ENCODE data around the gene MT1E. TPM values are rescaled to one million over a fixed set of nuclear protein-coding genes. Genes with fewer than 3 reads are reported as not detected.

MT1E gene
- total and polyA plus RNA-seq, 2 donors (not counting 1 experiment from before 2014, with no cell fraction given): 3.1 TPM; not detected in 1

DNA sequence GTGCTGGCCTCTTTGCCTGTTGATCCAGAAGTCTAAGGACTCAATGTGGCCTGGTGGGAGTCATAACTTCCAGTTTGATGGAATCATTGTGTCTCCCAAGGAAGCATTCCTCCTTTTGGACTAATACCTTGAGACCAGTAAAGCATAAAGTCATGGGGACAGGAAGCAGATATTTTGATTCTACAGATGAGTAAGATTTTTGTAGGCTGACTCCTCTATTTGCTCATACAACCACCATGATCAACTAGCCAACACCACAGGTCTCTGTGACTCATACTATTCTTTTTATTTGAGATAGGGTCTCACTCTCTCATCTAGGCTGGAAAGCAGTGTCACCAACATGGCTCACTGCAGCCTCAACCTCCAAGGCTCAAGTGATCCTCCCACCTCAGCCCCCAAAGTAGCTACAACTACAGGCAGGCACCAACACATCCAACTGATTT is 11.0 kb upstream of the MT1E start:
- TF ChIP-seq EZH2 (IDR thresholded peaks at IDR 0.05; ENCODE audit: borderline replicate concordance, insufficient read depth, low read depth, low read length, poor library complexity, severe bottlenecking): no peak
- TF ChIP-seq, protein P1, sequence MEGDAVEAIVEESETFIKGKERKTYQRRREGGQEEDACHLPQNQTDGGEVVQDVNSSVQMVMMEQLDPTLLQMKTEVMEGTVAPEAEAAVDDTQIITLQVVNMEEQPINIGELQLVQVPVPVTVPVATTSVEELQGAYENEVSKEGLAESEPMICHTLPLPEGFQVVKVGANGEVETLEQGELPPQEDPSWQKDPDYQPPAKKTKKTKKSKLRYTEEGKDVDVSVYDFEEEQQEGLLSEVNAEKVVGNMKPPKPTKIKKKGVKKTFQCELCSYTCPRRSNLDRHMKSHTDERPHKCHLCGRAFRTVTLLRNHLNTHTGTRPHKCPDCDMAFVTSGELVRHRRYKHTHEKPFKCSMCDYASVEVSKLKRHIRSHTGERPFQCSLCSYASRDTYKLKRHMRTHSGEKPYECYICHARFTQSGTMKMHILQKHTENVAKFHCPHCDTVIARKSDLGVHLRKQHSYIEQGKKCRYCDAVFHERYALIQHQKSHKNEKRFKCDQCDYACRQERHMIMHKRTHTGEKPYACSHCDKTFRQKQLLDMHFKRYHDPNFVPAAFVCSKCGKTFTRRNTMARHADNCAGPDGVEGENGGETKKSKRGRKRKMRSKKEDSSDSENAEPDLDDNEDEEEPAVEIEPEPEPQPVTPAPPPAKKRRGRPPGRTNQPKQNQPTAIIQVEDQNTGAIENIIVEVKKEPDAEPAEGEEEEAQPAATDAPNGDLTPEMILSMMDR (IDR thresholded peaks at IDR 0.05): no peak
- H3K9me3 ChIP-seq (ENCODE audit: control extremely low read depth in 1 of 3, control insufficient read depth in 2 of 3, insufficient read depth in 1 of 3, low read length in 2 of 3): no peaks in the 10 kb centered on the region
- H3K27ac Mint-ChIP-seq: no peak overlapping the region

DNA sequence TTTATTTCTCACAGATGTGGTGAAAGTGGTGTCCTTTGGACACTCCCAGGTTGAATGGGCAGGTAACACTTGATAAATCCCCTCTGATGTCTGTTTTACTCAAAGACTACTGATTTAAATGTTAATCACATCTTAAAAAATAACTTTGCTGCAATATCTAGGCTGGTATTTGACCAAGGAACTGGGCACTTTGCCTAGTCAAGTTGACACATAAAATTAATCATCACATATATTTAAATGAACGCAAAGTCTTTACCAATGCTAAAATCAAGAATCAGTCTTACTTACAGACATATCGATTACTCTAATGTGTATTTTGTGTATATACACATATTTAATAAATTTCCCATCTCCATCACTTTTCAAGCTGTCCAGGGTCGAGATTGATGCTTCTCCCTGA is 10.2 kb upstream of the MT1E start:
- H3K9ac ChIP-seq (ENCODE audit: low read length): no peak overlapping the region
- no peak for ATAC-seq (ENCODE audit: low read depth)
- H3K27ac ChIP-seq (ENCODE audit: low read length in 2 of 2): no peak overlapping the region
- ChIA-PET POLR2A (no interaction called here), CTCF (interaction anchor here (0.6 kb wide), 1 partner anchor 101 kb away, joined by 3 read pairs; no protein-coding TSS in a partner anchor)
- intact Hi-C loops (cut with micrococcal nuclease): no loop called here
- peaks cover 21% of the 10 kb centered on the region for H3K4me1 Mint-ChIP-seq
- peaks cover 34% of the 10 kb centered on the region for H3K27me3 Mint-ChIP-seq
- H3K4me1 ChIP-seq (ENCODE audit: control insufficient read depth in 2 of 2, insufficient read depth in 2 of 2, low read length in 2 of 2): peaks cover 15 to 18% of the 10 kb centered on the region in 2 donors
- no peak overlapping the region for H3K4me3 ChIP-seq (ENCODE audit: control extremely low read depth in 1 of 5, extremely low read depth in 1 of 5, insufficient read depth in 1 of 5, low read depth in 2 of 5, low read length in 4 of 5)
- no peak overlapping the region for H2AFZ ChIP-seq (ENCODE audit: insufficient read depth, low read depth, low read length, poor library complexity, severe bottlenecking)
- H3K27ac Mint-ChIP-seq: no peak overlapping the region
- no peak for TF ChIP-seq EZH2 (IDR thresholded peaks at IDR 0.05; ENCODE audit: borderline replicate concordance, insufficient read depth, low read depth, low read length, poor library complexity, severe bottlenecking)
- TF ChIP-seq, protein P1 (IDR thresholded peaks at IDR 0.05): no peak
- H3K4me3 Mint-ChIP-seq: no peak overlapping the region
- H3K79me2 ChIP-seq (ENCODE audit: control insufficient read depth, insufficient read depth, low read length): no peaks in the 10 kb centered on the region
- H3K9me3 ChIP-seq (ENCODE audit: control extremely low read depth in 1 of 3, control insufficient read depth in 2 of 3, insufficient read depth in 1 of 3, low read length in 2 of 3): no peaks in the 10 kb centered on the region
- no peaks in the 10 kb centered on the region for H3K9me3 Mint-ChIP-seq (ENCODE audit: insufficient read depth)
- H3K4me2 ChIP-seq (replicated peaks; ENCODE audit: low read depth, low read length, poor library complexity, severe bottlenecking): no peak overlapping the region
- WGBS (ENCODE audit: insufficient coverage): 83% methylated on average over 1 of the region's 3 CpGs
- no peaks in the 10 kb centered on the region for H4K20me1 ChIP-seq (ENCODE audit: control insufficient read depth, insufficient read depth, low read length, poor library complexity, severe bottlenecking)
- no peak for DNase-seq
- no peaks in the 10 kb centered on the region for H3K36me3 ChIP-seq (replicated peaks in 1 of 2; ENCODE audit: control extremely low read depth in 1 of 2, control insufficient read depth in 1 of 2, extremely low read depth in 1 of 2, insufficient read depth in 2 of 2, low read length in 1 of 2)
- H3K27me3 ChIP-seq (replicated peaks in 1 of 4; ENCODE audit: control extremely low read depth in 1 of 4, control insufficient read depth in 3 of 4, insufficient read depth in 4 of 4, low read length in 3 of 4): peaks cover 0 to 33% (median 17%) of the 10 kb centered on the region in 4 experiments

More for the DNA sequence above, 11.0 kb upstream of the MT1E start:
- Histone ChIP-seq H3K36me3 (replicated peaks in 1 of 2; ENCODE audit: control extremely low read depth in 1 of 2, control insufficient read depth in 1 of 2, extremely low read depth in 1 of 2, insufficient read depth in 2 of 2, low read length in 1 of 2) (no peaks in the 10 kb centered on the region), H3K4me3 (ENCODE audit: control extremely low read depth in 1 of 5, extremely low read depth in 1 of 5, insufficient read depth in 1 of 5, low read depth in 2 of 5, low read length in 4 of 5) (no peak overlapping the region), H3K4me1 (ENCODE audit: control insufficient read depth in 2 of 2, insufficient read depth in 2 of 2, low read length in 2 of 2) (peaks cover 20 to 26% of the 10 kb centered on the region in 2 donors), H3K9ac (ENCODE audit: low read length) (no peak overlapping the region), H3K4me2 (replicated peaks; ENCODE audit: low read depth, low read length, poor library complexity, severe bottlenecking) (no peak overlapping the region), H2AFZ (ENCODE audit: insufficient read depth, low read depth, low read length, poor library complexity, severe bottlenecking) (no peak overlapping the region), H4K20me1 (ENCODE audit: control insufficient read depth, insufficient read depth, low read length, poor library complexity, severe bottlenecking) (no peaks in the 10 kb centered on the region), H3K27me3 (replicated peaks in 1 of 4; ENCODE audit: control extremely low read depth in 1 of 4, control insufficient read depth in 3 of 4, insufficient read depth in 4 of 4, low read length in 3 of 4) (peaks cover 0 to 31% (median 15%) of the 10 kb centered on the region in 4 experiments), H3K27ac (ENCODE audit: low read length in 2 of 2) (no peak overlapping the region), H3K79me2 (ENCODE audit: control insufficient read depth, insufficient read depth, low read length) (no peaks in the 10 kb centered on the region)
- ATAC-seq (ENCODE audit: low read depth) (no peak), DNase-seq (no peak)
- H3K9me3 Mint-ChIP-seq (ENCODE audit: insufficient read depth): no peaks in the 10 kb centered on the region
- H3K4me3 Mint-ChIP-seq: no peak overlapping the region
- POLR2A ChIA-PET: no interaction called here
- CTCF ChIA-PET: no interaction called here
- peaks cover 29% of the 10 kb centered on the region for H3K27me3 Mint-ChIP-seq
- H3K4me1 Mint-ChIP-seq: peaks cover 27% of the 10 kb centered on the region
- intact Hi-C loops (cut with micrococcal nuclease): no loop called here
